Pancreas (tissue), 10 donors: ENCODE data around the gene PLXDC1. TPM values are rescaled to one million over a fixed set of nuclear protein-coding genes. Genes with fewer than 3 reads are reported as not detected.
"Not testable (repeated sequence)": the region's sequence is repeated elsewhere in the genome, so short reads cannot be mapped to it uniquely, and the experiment has no call there.

ENCODE experiments used
- ATAC-seq, 4 donors: fragments of 200-7000 bp; cut with Tn5 transposase; one replicate each; pipeline versions ENCODE4 v1.8.0 to v1.9.1; 2020; ENCODE audit warnings: mild to moderate bottlenecking in 4 of 4, moderate library complexity in 4 of 4
- DNase-seq, 6 donors: peaks; one replicate each; pipeline ENCODE4 v3.0.0-alpha.2; 2020
- FAIRE-seq: peaks from 2 replicates; lab custom pipeline; 2012; peaks lifted over from hg19 to GRCh38; lab: Jason Lieb, UNC
- H3K27ac ChIP-seq, 4 donors: fragments of 200-600 bp; sonication (generic); 1 replicate in 3 of 4; 2 replicates in 1 of 4; pipeline versions ENCODE4 v1.5.0 to v1.8.0; 2020
- H3K27me3 ChIP-seq, 4 donors: fragments of 200-600 bp; one replicate each; pipeline ENCODE4 v1.8.0; 2021
- H3K36me3 ChIP-seq, 3 donors: fragments of 200-600 bp; sonication (generic) in 1 of 3; one replicate each; pipeline versions ENCODE4 v1.5.0 to v1.8.0; 2020 to 2021
- H3K4me1 ChIP-seq, 3 donors: fragments of 200-600 bp; one replicate each; pipeline ENCODE4 v1.8.0; 2021
- H3K4me3 ChIP-seq, 4 donors: fragments of 200-600 bp; sonication (generic) in 2 of 4; one replicate each; pipeline versions ENCODE4 v1.5.0 to v1.8.0; 2020 to 2021
- H3K9me3 ChIP-seq, 4 donors: fragments of 200-600 bp; one replicate each; pipeline ENCODE4 v1.8.0; 2021
- WGBS, 2 donors: extraction: QIAGEN DNeasy Blood & Tissue Kit; methylation state at CpG; one replicate each; pipeline ENCODE4 v1.1.7; 2013; 5-methylcytosine and 5-hydroxymethylcytosine counted together
- intact Hi-C, 3 donors: fragments of 100-400 bp; cut with DNase I; formaldehyde crosslinking; loops; one replicate each; pipeline versions ENCODE4 v1.11.1 to v1.14.2; 2022
- polyA plus RNA-seq, 2 donors: library from polyadenylated mRNA; stranded (reverse); fragments of 200-250 nt; gene quantifications; one replicate each; pipeline ENCODE4 v1.2.3, GENCODE V29; 2013
- total RNA-seq, 6 donors: library from RNA; stranded (reverse); fragmentation: NEBNext Ultra II Directional in 4 of 6; extraction: Animal tissue kit (Norgen Biotek cat#: 25700) in 4 of 6; gene quantifications; one replicate each; pipeline versions ENCODE4 v1.2.1 to v1.2.4, GENCODE V29; 2021 to 2023
- TF ChIP-seq, protein P1 (sequence below), 4 donors: fragments of 200-600 bp; sonication (generic) in 3 of 4; IDR thresholded peaks; one replicate each; pipeline versions ENCODE4 v1.5.0 to v1.8.0; 2021; ENCODE audit warnings: antibody characterized with exemption in 4 of 4
- donor health status: healthy with polysubstance abuse.
- donor health status: DM: no; HTN: no; CAD: no; lungs with moderate emphysema.
- donor health status: DM: no; HTN: no; CAD: no.
- donor health status: control.
- donor health status: control.
- donor health status: Bipolar disorder and iron deficiency.
- donor health status: DM: yes; HTN: yes; CAD: no.
- donor health status: DM: no; HTN: no; CAD: no.
- donor health status: DM: no; HTN: no; CAD: no.
- donor health status: DM: yes; HTN: yes; CAD: no.

The PLXDC1 gene
- total and polyA plus RNA-seq, 8 donors, result 0.88 to 5.6 (median 1.9) TPM

DNA sequence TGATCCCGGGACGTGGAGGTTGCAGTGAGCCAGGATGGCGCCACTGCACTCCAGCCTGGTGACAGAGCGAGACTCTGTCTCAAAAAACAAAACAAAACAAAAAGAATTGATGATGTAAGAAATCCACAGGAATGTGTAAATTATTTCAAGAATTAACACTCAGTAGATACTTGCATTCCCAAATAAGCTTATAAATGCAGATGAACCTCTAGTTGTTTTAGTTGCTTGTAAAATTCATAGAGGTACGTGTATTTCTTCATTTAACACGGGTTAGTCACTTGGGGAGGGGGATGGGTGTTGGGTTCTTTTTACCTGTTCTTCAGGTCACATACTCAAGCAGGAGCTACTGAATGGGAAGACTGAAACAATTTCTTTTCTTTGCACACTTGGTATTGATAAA lies 128.5 kb downstream of the PLXDC1 start:
- FAIRE-seq, result no peak
- TF ChIP-seq, protein P1, sequence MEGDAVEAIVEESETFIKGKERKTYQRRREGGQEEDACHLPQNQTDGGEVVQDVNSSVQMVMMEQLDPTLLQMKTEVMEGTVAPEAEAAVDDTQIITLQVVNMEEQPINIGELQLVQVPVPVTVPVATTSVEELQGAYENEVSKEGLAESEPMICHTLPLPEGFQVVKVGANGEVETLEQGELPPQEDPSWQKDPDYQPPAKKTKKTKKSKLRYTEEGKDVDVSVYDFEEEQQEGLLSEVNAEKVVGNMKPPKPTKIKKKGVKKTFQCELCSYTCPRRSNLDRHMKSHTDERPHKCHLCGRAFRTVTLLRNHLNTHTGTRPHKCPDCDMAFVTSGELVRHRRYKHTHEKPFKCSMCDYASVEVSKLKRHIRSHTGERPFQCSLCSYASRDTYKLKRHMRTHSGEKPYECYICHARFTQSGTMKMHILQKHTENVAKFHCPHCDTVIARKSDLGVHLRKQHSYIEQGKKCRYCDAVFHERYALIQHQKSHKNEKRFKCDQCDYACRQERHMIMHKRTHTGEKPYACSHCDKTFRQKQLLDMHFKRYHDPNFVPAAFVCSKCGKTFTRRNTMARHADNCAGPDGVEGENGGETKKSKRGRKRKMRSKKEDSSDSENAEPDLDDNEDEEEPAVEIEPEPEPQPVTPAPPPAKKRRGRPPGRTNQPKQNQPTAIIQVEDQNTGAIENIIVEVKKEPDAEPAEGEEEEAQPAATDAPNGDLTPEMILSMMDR (IDR thresholded peaks at IDR 0.05), result no peak
- Histone ChIP-seq H3K4me3 (no peak overlapping the region), H3K27ac (no peak overlapping the region), H3K27me3 (no peaks in the 10 kb centered on the region), H3K36me3 (no peaks in the 10 kb centered on the region), H3K9me3 (no peaks in the 10 kb centered on the region), H3K4me1 (no peaks in the 10 kb centered on the region)
- intact Hi-C loops, result no loop called here
- 87% methylated on average over 6 of the region's 6 CpGs for WGBS, 2 donors
- ATAC-seq, result no peak
- DNase-seq, result no peak

DNA sequence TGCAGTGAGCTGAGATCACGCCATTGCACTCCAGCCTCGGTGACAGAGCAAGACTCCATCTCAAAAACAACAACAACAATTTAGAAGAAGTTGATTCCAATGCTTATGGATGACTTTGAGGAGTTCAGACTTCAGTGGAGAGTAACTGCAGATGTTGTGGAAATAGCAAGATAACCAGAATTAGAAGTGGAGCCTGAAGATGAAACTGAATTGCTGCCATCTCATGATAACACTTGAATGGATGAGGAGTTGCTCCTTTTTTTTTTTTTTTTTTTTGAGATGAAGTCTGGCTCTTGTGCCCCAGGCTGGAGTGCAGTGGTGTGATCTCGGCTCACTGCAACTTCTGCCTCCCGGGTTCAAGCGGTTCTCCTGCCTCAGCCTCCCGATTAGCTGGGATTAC lies 131.4 kb downstream of the PLXDC1 start:
- H3K36me3 ChIP-seq, ATAC-seq: not testable (repeated sequence)

GRCh38 chr17:39018267-39019134 lies 132.9 kb downstream of the PLXDC1 start:
- ATAC-seq (peak in 2 of 4 donors; percentile 13 to 18), DNase-seq (no peak), FAIRE-seq (no peak)
- H3K9me3 ChIP-seq, result no peaks in the 10 kb centered on the region
- intact Hi-C loops, result no loop called here
- no peak overlapping the region for H3K27ac ChIP-seq
- H3K4me3 ChIP-seq, result no peak overlapping the region
- H3K36me3 ChIP-seq, result no peaks in the 10 kb centered on the region
- 79 to 81% methylated on average over 11 of the region's 11 CpGs for WGBS, 2 donors
- no peaks in the 10 kb centered on the region for H3K27me3 ChIP-seq
- TF ChIP-seq, protein P1 (IDR thresholded peaks at IDR 0.05), result no peak
- no peaks in the 10 kb centered on the region for H3K4me1 ChIP-seq

More for the DNA sequence above, 131.4 kb downstream of the PLXDC1 start:
- H3K4me3 ChIP-seq, H3K4me1 ChIP-seq, DNase-seq, H3K27ac ChIP-seq, intact Hi-C loops, H3K27me3 ChIP-seq, H3K9me3 ChIP-seq, FAIRE-seq: not testable (repeated sequence)
- 75 to 88% methylated on average over 6 of the region's 6 CpGs for WGBS, 2 donors

GRCh38 chr17:39016193-39017153 lies 135.0 kb downstream of the PLXDC1 start:
- WGBS, 2 donors, result 70 to 75% methylated on average over 9 of the region's 9 CpGs
- TF ChIP-seq, protein P1 (IDR thresholded peaks at IDR 0.05), result no peak
- H3K27ac ChIP-seq, result no peak overlapping the region
- FAIRE-seq, result no peak
- no peaks in the 10 kb centered on the region for H3K9me3 ChIP-seq
- ATAC-seq, result peak in 1 of 4 donors; percentile 29
- no peaks in the 10 kb centered on the region for H3K36me3 ChIP-seq
- no peak for DNase-seq
- H3K4me1 ChIP-seq, result no peaks in the 10 kb centered on the region
- no peaks in the 10 kb centered on the region for H3K27me3 ChIP-seq
- H3K4me3 ChIP-seq, result no peak overlapping the region
- intact Hi-C loops, result no loop called here

- no peak for FAIRE-seq
- Histone ChIP-seq H3K36me3 (no peaks in the 10 kb centered on the region), H3K27ac (no peak overlapping the region), H3K4me3 (no peak overlapping the region), H3K9me3 (no peaks in the 10 kb centered on the region), H3K27me3 (no peaks in the 10 kb centered on the region), H3K4me1 (no peaks in the 10 kb centered on the region)
- TF ChIP-seq, protein P1 (IDR thresholded peaks at IDR 0.05), result no peak
- intact Hi-C loops, result no loop called here
- no peak for DNase-seq
- ATAC-seq, result no peak
- WGBS, 2 donors, result 81 to 85% methylated on average over 11 of the region's 11 CpGs
Measured at GRCh38 chr17:39015546-39015935, 135.9 kb downstream of the PLXDC1 start.
